Superior temporal gyrus (tissue), 1 donor: ENCODE results near the gene MPV17.
"Not testable (repeated sequence)": the region's sequence is repeated elsewhere in the genome, so short reads cannot be mapped to it uniquely, and the experiment has no call there.

ENCODE experiments used
- DNase-seq: peaks from one replicate; pipeline ENCODE4 v3.0.0-alpha.2; 2016; ENCODE audit errors: extremely low spot score

MPV17 gene

GRCh38 chr2:27323596-27324285 is 844 bp upstream of the MPV17 start:
- DNase-seq = no peak

- DNase-seq = no peak
These were observed 564 bp downstream of the MPV17 start for GRCh38 chr2:27322301-27322765.

- no peak for DNase-seq
These were observed 1.8 kb downstream of the MPV17 start for GRCh38 chr2:27320958-27321543.

- DNase-seq = not testable (repeated sequence)
These were observed 3.1 kb downstream of the MPV17 start for GRCh38 chr2:27319839-27320238.

GRCh38 chr2:27316655-27317412 is 6.1 kb downstream of the MPV17 start:
- peak; percentile 77 for DNase-seq

GRCh38 chr2:27315122-27315521 is 7.8 kb downstream of the MPV17 start:
- DNase-seq = no peak

GRCh38 chr2:27314709-27315108 is 8.2 kb downstream of the MPV17 start:
- no peak for DNase-seq

- no peak for DNase-seq
These were observed 8.8 kb downstream of the MPV17 start for GRCh38 chr2:27313882-27314645.

GRCh38 chr2:27312152-27312551 is 10.7 kb downstream of the MPV17 start:
- no peak for DNase-seq

- no peak for DNase-seq
These were observed 13.2 kb downstream of the MPV17 start for GRCh38 chr2:27309651-27310050.

- no peak for DNase-seq
These were observed 14.5 kb downstream of the MPV17 start, which contains the start of gene UCN for GRCh38 chr2:27308359-27308881. Gene UCN, minus strand, starts transcription at chr2:27308445. Its CDS starts 550 bp downstream, at chr2:27307895.

- DNase-seq = no peak
These were observed 15.1 kb downstream of the MPV17 start for GRCh38 chr2:27307545-27308358.

GRCh38 chr2:27307287-27307544 is 15.7 kb downstream of the MPV17 start:
- no peak for DNase-seq

GRCh38 chr2:27306573-27307286 is 16.2 kb downstream of the MPV17 start:
- no peak for DNase-seq

- DNase-seq = no peak
These were observed 16.8 kb downstream of the MPV17 start for GRCh38 chr2:27306136-27306535.

- no peak for DNase-seq
These were observed 17.4 kb downstream of the MPV17 start for GRCh38 chr2:27305516-27305915.

- DNase-seq = no peak
These were observed 18.2 kb downstream of the MPV17 start for GRCh38 chr2:27304488-27305240.

- DNase-seq = peak; percentile 80
These were observed 19.5 kb downstream of the MPV17 start for GRCh38 chr2:27303093-27304025.

- not testable (repeated sequence) for DNase-seq
These were observed 22.3 kb downstream of the MPV17 start for GRCh38 chr2:27300606-27301005.
